HG03457 (cell line): Measurements from ENCODE around the gene GAL.

ENCODE experiments used
- ATAC-seq: cut with Tn5 transposase; IDR thresholded peaks from one replicate; pipeline ENCODE4 v1.9.1; 2021; ENCODE audit warnings: moderate number of reproducible peaks; ENCODE audit not compliant: unreplicated experiment

Gene GAL

DNA sequence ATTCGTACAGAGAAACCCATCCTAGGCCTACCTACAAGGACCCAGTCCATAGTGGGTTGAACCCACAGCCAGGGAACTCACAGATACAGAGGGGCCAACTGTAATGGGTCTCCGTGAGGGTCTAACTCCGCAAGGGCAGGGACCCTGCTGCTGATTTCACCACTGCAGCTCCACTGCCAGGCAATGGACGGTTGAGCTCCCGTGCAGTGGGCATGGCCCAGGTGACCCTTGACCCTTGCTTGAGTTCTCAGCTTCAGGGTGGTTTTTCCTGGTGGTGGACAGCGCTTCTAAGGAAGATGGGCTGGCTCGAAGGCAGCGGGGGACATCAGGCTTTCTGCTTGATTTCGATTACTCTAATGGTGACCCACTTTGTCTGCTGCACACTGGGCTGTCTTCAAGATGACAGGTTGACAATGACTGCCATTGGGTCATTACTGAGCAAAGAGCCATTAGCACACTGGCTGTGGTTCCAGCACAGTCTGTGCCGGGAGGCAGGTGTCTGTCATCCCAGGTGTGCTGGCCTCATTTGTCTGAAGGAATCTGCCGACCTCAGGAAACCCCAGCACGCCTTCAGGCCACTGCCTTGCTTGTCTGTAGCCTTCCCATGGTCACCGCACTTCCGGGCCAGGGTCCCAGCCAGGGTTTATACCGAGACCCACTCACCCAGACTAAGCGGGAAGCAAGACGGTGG, 3.7 kb upstream of the GAL start:
- no peak for ATAC-seq

DNA sequence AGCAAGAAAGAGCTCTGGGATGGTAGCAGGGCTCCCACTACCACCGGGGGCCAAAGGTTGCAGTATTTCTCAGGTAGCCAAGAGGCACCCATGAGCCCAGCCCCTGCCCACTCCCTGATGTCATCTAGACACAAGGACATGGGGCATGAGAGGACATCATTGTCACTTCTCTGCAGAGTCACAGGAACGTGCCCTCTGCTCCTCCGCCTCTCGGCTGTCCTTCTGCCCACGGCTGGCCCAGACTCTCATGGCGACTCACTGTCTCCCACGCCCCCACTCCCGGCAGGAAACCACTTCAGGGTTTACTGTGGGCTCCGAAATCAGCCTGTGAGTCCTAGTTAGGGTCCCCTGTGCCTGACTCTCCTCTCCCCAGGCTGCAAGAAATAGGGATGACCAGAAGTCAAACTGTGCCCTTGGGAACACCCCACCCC, 1.8 kb upstream of the GAL start:
- ATAC-seq, result no peak

DNA sequence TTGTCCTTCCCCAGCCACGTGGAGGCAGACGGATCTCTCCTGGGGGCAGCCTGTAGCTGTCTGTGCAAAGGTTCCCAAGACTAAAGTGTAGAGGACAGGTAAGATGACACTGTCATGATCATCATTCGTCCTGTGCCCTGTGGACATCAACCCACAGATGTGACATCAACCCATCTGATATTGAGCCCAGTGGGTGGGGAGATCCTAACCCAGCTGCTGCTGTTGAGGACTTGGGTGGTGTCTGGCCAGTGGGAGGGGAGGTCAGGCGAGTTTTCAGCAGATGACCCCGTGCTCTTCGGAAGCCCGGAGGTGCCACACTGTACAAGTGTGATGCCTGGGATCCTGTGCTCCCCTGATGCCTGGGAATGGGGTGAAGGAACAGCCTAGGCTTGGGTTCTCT, 1.2 kb upstream of the GAL start:
- no peak for ATAC-seq

DNA sequence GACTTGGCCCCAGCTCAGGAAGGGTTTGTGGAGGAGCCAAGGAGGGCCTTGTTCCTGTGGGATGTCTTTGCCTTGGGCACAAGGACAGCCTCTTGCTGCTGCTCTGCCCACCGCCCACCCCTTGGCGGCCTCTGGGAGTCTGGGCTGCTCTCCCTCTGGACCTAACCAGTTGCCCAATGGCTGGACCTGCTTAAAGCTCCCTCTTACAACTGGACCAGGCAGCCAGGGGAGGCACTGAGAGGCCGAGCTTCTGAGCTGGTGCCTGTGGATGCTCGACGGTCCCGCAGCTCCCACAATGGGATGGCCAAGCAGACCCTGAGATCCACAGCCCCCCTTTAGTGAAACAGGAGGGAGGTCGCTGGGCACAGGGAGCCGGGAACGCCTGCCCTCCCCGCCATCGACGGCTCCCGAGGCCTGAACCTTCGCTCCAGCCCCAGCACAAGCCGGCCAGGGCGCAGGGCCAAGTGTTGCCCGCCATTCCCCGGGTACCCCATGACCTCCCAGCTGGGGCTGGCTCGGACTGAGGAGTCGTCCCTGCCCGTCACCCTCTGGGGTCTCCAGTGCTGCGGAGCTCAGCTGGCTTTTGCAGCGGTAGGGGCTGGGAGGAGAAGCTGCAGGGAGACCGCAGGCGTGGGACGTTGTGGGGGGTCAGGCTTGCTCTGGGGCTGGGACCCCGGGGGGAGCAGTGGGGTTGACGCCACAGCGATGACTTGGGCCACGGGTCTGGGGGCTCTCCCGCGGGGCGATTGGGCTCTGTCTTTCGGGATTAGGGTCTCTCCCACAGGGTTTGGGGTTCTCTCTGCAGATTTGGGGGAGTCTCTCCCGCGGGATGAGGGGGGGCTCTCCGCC, 584 bp upstream of the GAL start:
- no peak for ATAC-seq

DNA sequence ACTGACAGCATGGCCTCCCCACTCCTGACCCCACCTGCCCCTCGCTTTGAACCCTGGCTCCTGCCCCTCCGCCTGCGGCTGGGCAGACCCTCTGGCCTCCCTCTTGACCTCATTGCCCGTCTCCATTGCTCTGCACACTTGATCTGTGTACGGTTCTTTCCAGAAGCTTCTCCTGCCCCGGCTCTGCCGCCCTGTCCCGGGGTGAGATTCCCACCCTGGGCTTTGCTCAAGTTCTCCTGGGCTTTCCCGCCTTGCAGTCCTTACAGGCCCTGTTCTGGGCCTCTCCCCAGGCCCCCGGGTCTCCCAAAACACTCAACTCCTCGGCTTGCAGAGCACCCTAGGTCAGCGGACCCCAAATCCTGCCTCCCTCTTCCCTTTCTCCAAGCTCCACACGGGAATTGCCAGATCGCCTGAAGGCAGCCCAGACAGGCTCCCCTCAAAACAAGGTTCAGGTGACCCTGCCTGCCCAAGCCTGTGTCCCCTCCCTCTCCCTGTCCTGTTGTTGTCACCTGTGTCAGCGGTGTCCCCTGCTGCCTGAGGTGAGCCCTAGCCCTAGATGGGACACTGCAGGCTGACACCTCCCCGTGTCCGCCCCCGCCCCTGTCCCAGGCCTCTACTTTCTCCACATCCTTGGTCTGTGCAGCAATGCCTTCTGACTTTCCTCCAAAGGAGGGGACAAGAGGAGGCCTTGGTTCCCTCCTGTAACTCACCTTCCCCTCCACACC, 1.5 kb downstream of the GAL start:
- ATAC-seq, result no peak

DNA sequence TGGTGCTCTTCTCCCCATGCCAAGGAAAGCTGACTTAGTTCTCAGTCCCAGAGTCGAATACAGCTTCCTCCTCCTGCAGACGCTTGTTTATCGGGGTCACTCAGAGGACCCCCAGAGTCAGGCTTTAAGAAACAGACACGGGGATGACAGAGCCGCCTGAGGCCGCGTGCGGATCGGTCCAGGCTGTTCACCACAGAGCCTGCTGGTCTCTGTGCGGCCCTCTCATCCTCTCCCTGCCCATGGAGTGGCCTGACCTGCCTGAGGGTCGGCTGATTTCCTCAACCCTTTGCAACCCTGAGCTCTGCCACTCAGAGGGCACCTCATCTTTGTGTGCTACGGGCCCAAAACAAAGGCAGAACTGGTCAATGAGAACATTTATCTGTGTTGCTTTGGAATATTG, 2.1 kb downstream of the GAL start:
- ATAC-seq, result no peak

DNA sequence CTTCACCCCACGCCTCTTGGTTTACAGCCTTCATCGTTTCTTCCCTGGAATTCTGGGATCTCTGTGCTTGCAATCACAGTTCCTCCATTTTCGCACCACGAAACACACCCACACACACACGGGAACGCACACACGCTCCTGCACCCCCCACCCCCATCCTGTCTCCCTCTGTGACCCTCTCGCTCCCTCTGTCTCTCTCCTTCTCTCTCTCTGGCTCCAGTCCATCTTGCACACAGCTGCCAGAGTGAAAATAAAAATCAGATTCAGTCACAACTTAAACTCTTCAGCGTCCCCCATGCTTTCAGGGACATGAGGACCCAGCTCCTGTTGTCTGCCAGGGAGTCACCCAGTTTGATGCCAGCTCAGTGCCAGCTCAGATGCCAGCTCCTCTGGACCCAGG, 3.0 kb downstream of the GAL start:
- ATAC-seq, result no peak

DNA sequence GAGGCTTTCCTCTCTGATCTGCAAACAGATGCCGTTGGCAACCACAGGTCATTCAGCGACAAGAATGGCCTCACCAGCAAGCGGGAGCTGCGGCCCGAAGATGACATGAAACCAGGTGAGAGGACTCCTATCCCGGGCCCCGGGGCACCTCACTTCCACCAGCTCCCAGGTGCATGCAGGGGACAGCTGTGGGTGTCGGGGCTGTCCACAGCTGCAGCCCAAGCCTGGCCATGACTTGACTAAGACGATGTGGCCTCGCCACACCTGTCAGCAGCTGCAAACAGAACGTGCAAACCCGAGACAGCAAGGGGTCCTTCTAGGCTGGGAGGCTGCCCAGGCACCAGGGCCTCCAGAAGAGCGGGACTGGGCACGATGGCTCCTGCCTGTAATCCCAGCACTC, 3.6 kb downstream of the GAL start:
- ATAC-seq, result no peak

DNA sequence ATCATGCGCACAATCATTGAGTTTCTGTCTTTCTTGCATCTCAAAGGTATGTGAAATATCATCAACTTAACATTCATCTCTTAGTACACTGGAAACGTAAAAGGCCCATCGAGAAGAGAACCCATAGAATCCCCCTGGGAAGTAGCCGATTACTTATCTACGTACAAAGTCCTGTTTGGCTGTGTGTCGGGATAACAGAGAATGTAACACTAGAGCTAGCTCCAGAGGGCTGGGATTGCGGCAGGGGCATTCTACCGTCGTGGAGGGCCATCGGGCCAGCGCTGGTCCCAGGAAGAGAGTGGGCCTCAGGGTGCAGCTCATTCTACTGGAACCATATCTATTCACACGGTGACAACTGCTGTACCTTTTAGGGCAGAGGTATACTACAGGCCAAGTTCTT, 4.5 kb downstream of the GAL start:
- no peak for ATAC-seq

DNA sequence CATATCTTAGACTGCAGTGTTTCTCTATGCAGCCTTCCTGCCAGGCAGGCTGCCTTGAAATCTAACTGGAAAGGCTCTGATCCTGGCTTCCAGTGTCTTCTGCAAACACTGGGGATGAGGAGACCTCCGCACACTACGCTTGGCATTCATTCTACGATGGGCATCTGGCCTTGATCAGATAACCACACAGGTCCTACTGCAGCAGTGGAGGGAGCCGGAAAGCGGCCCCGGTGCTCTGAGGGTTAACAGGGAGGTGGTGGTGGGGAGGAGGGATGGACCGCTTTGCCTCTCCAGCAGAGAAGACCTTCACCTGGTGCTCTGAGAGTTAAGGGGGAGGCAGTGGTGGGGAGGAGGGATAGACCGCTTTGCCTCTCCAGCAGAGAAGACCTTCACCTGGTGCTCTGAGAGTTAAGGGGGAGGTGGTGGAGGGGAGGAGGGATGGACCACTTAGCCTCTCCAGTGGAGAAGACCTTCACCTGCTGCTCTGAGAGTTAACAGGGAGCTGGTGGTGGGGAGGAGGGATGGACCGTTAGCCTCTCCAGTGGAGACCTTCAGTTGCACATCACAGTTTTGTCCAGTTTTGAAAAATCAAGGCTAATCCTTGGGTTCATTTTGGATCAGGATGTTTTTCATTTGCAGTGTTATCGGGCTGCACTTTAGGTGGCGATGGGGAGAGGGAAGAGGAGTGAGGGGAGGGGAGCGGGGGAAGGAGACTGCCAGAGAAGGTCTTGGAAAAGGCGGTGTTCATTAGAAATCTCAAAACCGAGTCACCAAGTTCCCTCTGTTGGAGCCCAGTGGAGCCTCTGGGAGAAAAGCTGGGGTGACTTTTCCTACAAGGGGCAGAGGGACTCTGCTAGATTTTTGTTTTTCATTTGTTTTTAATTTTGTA, 5.6 kb downstream of the GAL start:
- ATAC-seq, result no peak

DNA sequence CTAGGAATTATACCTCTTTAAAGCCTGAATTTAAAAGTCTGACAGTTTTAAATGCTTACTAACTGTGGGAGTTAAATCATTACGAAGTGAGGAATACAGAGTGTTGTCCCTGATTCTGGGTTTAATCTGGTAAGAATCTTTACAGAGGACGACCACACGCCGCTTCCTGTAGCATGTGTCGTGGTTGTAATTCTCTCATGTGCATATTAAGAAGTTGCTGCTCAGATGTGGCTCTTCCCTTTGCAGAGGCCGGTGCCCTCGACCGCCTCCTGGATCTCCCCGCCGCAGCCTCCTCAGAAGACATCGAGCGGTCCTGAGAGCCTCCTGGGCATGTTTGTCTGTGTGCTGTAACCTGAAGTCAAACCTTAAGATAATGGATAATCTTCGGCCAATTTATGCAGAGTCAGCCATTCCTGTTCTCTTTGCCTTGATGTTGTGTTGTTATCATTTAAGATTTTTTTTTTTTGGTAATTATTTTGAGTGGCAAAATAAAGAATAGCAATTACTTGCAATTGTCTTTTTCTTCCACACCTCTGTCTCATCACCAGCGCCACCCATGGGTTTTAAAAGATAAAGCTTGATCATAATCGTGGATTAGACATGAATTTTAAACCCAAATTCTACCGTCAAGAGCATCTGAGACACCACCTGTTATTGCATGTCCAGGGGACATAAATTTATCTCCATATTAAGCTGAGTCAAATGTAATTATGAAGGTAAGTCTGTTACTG, 6.5 kb downstream of the GAL start:
- no peak for ATAC-seq

DNA sequence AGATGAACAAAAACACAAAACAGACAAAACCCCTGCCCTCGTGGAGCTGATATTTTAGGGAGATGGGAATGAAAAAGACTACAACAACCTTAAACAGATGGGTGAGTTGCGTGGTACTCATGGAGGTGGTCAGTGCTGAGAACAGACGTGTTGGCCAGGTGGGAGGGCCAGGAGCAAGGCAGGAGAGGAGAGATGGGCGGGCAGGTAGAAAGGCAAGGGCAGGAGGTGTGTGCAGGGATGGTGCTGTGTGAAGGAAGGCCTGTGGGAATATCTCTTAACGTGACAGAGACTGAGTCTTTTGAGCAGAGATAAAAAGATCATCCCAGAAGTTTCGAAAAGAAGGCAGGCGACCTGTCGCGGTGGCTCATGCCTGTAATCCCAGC, 7.0 kb downstream of the GAL start:
- no peak for ATAC-seq

DNA sequence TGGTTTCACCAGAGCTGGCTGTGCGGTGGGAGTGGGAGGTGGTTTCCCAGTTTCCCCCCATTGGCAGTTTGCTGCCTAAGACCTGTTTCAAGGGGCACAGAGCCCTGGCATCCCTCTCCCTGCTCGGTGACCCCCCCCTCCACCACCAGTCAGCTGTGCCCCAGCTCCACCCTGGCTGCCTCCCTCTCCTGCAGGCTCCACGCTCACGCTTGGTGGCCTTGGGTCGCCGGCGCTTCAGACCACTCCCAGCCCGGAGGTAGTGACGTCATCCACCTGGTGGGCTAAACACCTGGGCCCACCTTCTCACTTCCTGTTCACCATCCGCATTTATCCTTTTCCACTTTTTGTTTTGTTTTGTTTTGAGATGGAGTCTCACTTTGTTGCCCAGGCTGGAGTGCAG, 7.8 kb downstream of the GAL start:
- no peak for ATAC-seq

DNA sequence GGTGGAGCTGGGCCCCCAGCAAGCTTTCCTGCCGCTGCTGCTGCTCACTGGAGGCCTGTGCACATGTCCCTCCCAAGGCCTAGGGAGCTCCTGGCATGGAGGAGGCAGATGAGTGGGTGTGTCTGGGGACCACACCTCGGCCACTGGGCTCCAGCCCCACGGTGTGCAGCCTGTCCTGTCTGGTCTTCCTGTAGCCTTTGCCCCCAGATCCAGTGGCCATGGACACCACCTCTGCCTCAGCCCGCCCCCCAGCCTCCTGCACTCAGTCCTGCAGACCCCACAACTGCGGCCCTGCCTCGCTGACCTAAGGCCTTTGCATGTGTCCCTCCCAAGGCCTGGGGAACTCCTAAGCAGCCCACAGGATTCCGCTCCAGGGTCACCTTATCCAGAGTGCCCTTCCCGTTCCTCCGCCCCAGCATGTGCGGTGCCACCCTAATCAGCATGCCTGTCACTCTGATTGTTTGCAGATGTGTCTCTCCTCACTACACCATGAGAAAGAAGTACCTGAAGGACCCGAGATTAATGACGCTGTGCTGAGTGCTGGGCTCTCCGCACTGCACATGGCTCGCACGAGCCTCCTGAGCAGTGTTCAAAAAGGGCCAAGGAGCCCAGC, 8.6 kb downstream of the GAL start:
- ATAC-seq, result no peak

DNA sequence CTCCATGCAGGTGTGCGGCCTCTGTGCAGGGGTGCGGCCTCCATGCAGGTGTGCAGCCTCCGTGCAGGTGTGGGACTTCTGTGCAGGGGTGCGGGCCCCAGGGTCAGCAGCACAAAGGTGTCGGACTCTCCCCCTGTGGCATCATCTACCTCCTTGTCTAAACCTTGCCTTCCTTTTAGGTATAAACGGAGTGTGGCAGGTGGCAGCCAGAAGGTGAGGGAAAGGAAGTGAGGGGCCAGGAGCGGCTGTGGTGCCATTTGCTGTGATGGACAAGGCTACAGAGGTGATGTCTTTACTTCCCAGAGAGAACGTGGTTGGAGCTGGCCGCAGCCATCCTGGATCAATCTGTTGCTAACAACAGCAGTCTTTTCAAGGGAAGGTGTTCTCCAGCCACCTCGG, 9.1 kb downstream of the GAL start:
- no peak for ATAC-seq

DNA sequence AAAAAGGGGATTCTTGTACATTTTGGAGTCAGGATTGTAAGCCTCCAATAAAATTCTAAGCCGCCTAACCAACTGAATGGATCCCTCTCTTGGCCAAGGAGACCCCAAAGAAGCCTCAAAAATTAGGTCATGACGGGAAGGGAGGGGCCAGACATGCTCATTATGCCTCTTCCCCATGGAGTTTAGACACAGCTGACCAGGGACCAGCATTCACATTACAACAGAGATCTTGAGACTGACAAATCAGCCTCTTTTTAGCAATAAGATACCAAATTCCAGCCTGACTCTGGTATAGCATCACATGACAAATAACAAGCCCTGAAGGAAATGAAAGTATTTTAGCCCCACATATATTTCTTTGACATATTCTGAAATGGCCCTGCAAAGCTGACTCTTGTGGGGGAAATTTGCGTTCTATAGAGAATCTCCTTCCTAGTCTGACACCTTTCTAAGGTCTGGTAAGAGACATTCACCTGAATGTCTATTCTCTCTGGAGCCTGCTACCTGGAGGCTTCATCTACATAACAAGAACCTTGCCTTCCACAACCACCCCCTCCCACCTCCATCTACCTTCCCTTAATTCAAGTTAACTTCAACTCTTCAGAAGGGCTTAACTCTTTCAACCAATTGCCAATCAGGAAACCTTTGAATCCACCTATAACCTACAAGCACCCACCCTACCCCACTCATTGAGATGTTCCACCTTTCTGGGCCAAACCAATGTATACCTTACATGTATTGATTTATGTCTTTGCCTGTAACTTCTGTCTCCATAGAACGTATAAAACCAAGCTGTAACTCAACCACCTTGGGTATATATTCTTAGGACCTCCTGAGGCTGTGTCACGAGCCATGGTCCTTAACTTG, 10.3 kb downstream of the GAL start:
- no peak for ATAC-seq

DNA sequence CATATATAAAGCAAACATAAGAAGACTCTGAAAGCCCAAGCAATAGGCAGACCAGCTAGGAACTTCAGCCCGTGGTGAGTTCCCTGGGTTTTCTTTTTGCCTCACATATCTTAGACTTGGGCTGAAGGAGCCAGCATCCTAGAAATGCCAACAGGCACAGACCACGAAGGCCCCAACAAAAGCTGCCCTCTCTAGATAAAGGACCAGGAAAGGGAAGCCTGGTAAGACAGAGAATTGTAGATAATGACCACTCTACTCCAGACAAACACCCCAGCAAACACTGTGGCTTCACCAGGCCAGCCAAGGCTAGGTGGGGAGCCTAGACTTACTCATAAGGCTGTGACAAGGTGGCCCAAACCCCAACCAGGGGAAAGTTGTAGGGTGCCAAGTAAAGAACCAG, 11.2 kb downstream of the GAL start:
- no peak for ATAC-seq

DNA sequence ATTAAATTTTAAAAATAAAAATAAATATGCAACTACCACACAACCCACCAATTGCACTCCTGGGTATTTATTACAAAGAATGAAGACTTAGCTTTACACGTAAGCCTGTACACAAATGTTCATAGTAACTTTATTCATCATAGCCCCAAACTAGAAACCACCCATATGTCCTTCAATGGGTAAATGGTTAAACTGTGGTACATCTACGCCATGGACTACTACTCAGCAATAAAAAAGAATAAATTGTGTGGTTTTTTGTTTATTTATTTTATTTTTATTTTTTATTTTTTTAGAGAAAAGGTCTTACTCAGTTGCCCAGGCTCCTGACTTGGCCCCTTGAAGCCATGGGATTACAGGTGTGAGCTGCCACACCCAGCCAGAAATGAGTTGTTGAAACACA, 14.6 kb downstream of the GAL start:
- no peak for ATAC-seq

DNA sequence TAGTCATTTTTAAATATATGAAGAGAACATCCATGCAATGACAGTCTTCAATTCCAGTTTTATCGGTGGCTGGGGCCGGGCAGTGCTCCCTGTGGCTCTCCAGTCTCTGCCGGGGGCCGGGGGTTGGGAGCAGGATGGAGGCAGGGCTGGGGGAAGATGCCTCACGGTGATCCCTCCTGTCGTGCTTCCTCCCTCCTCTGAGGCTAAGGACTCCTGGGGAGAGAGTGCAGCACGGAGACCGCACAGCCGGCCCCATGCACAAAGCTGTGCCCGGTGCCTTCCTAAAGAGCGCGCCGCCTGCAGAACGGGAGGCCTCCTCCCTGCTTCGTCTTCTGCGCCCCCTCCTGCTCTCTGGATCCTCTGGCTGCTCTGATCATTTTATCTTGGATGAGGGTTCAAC, 20.5 kb downstream of the GAL start:
- no peak for ATAC-seq
